ENCODE results near the gene GGTLC2.

GGTLC2 gene

GRCh38 chr22:22691716-22692701, 47.6 kb downstream of the GGTLC2 start:
- DNase-seq (ENCODE audit: low spot score): no peak

- no peak for DNase-seq (ENCODE audit: low spot score)
Observed at GRCh38 chr22:22692707-22693530, 48.5 kb downstream of the GGTLC2 start.

- no peak for DNase-seq (ENCODE audit: low spot score)
Observed at GRCh38 chr22:22693531-22693884, 49.1 kb downstream of the GGTLC2 start.

GRCh38 chr22:22694106-22694505, 49.7 kb downstream of the GGTLC2 start:
- no peak for DNase-seq (ENCODE audit: low spot score)

GRCh38 chr22:22696104-22696503, 51.7 kb downstream of the GGTLC2 start:
- no peak for DNase-seq (ENCODE audit: low spot score)

All from hematopoietic multipotent progenitor cell treated with erythropoietin and hydrocortisone succinate and interleukin-3 and kit ligand, for 17 days (in vitro differentiated cells).